GM23338 (cell line): ENCODE results near the gene SETSIP. TPM values are rescaled to one million over a fixed set of nuclear protein-coding genes. Genes with fewer than 3 reads are reported as not detected.

Experiments
- ATAC-seq: fragments of 200-7000 bp; cut with Tn5 transposase; 3 replicates; pipeline ENCODE4 v1.9.1; 2020
- DNase-seq: peaks from one replicate; pipeline ENCODE4 v3.0.0-alpha.2; 2015; ENCODE audit warnings: low spot score
- H2AFZ ChIP-seq: fragments of 200-600 bp; sonication (generic); 2 replicates; pipeline ENCODE4 v1.8.0; 2016; ENCODE audit warnings: antibody characterized with exemption, mild to moderate bottlenecking, moderate library complexity
- H3F3A ChIP-seq: fragments of 200-600 bp; sonication (generic); replicated peaks from 2 replicates; pipeline ENCODE4 v1.8.0; 2017; ENCODE audit warnings: antibody characterized with exemption, mixed run types, low read depth
- H3K27ac ChIP-seq: fragments of 200-600 bp; sonication (generic); 2 replicates; pipeline ENCODE4 v1.6.1; 2016; ENCODE audit warnings: low read depth
- H3K27me3 ChIP-seq: fragments of 200-600 bp; sonication (generic); 2 replicates; pipeline ENCODE4 v1.8.0; 2016; ENCODE audit warnings: mild to moderate bottlenecking, mixed run types, moderate library complexity; ENCODE audit not compliant: insufficient read depth
- H3K36me3 ChIP-seq: fragments of 200-600 bp; sonication (generic); 2 replicates; pipeline ENCODE4 v1.8.0; 2016; ENCODE audit warnings: mild to moderate bottlenecking; ENCODE audit not compliant: insufficient read depth
- H3K4me1 ChIP-seq: fragments of 200-600 bp; sonication (generic); 2 replicates; pipeline ENCODE4 v1.8.0; 2016; ENCODE audit warnings: mild to moderate bottlenecking, moderate library complexity; ENCODE audit not compliant: insufficient read depth
- H3K4me2 ChIP-seq: fragments of 200-600 bp; sonication (generic); 2 replicates; pipeline ENCODE4 v1.7.1; 2017; ENCODE audit warnings: mixed run types
- H3K4me3 ChIP-seq: fragments of 200-600 bp; sonication (generic); 2 replicates; pipeline ENCODE4 v1.6.1; 2016; ENCODE audit warnings: mixed run types
- H3K79me2 ChIP-seq: fragments of 200-600 bp; sonication (generic); replicated peaks from 2 replicates; pipeline ENCODE4 v1.8.0; 2017; ENCODE audit warnings: mild to moderate bottlenecking; ENCODE audit not compliant: insufficient read depth
- H3K9me2 ChIP-seq: fragments of 200-600 bp; sonication (generic); 2 replicates; pipeline ENCODE4 v1.8.0; 2017; ENCODE audit not compliant: insufficient read depth
- H4K20me1 ChIP-seq: fragments of 200-600 bp; sonication (generic); replicated peaks from 2 replicates; pipeline ENCODE4 v1.8.0; 2017; ENCODE audit warnings: mild to moderate bottlenecking; ENCODE audit not compliant: insufficient read depth
- H3K27ac Mint-ChIP-seq: 2 replicates; pipeline ENCODE4 v1.8.0; 2020; ENCODE audit warnings: inconsistent platforms, mild to moderate bottlenecking, moderate library complexity, mixed read lengths
- H3K27me3 Mint-ChIP-seq: 3 replicates; pipeline ENCODE4 v1.8.0; 2022; ENCODE audit warnings: low read depth, mild to moderate bottlenecking, moderate library complexity, mixed read lengths, inconsistent platforms; ENCODE audit not compliant: insufficient read depth, poor library complexity
- H3K36me3 Mint-ChIP-seq: 3 replicates; pipeline ENCODE4 v1.8.0; 2021; ENCODE audit warnings: low read depth, mild to moderate bottlenecking, inconsistent platforms, moderate library complexity, mixed read lengths
- H3K4me1 Mint-ChIP-seq: 3 replicates; pipeline ENCODE4 v1.8.0; 2020; ENCODE audit warnings: mild to moderate bottlenecking, inconsistent platforms, mixed read lengths
- H3K4me3 Mint-ChIP-seq: 3 replicates; pipeline ENCODE4 v1.8.0; 2021; ENCODE audit warnings: moderate library complexity, mild to moderate bottlenecking, inconsistent platforms, mixed read lengths
- H3K9me3 Mint-ChIP-seq: 3 replicates; pipeline ENCODE4 v1.8.0; 2020; ENCODE audit warnings: moderate library complexity, mild to moderate bottlenecking, inconsistent platforms, mixed read lengths
- CREB1 ChIP-seq: fragments of 250-450 bp; sonication (Bioruptor Pico); IDR thresholded peaks from 2 replicates; pipeline ENCODE4 v1.5.0; 2020; ENCODE audit warnings: low read depth, mild to moderate bottlenecking, moderate library complexity
- CTCF ChIP-seq, 2 experiments: fragments of 200-600 bp in 1 of 2; sonication (generic) in 1 of 2; conservative IDR thresholded peaks; 2 replicates each; pipeline versions ENCODE4 v1.5.1 to v1.6.1; 2016 to 2017; ENCODE audit warnings: antibody characterized with exemption in 2 of 2, low read depth in 2 of 2, mild to moderate bottlenecking in 2 of 2, moderate library complexity in 1 of 2
- ETS1 ChIP-seq: IDR thresholded peaks from 2 replicates; pipeline ENCODE4 v1.6.1; 2016; ENCODE audit warnings: antibody characterized with exemption
- EZH2phosphoT487 ChIP-seq: fragments of 200-600 bp; sonication (generic); IDR thresholded peaks from one replicate; pipeline ENCODE4 v1.8.1; 2018; ENCODE audit warnings: antibody characterized with exemption; ENCODE audit not compliant: unreplicated experiment
- JUNB ChIP-seq: IDR thresholded peaks from one replicate; pipeline ENCODE4 v1.6.1; 2016; ENCODE audit warnings: antibody characterized with exemption; ENCODE audit not compliant: unreplicated experiment
- NANOG ChIP-seq: IDR thresholded peaks from 2 replicates; pipeline ENCODE4 v1.6.1; 2016; ENCODE audit warnings: antibody characterized with exemption, borderline replicate concordance
- POLR2AphosphoS5 ChIP-seq: IDR thresholded peaks from 2 replicates; pipeline ENCODE4 v1.6.1; 2016; ENCODE audit warnings: antibody characterized with exemption, low read depth
- REST ChIP-seq: IDR thresholded peaks from one replicate; pipeline ENCODE4 v1.6.1; 2018; ENCODE audit warnings: antibody characterized with exemption; ENCODE audit not compliant: unreplicated experiment
- STAT1 ChIP-seq: IDR thresholded peaks from one replicate; pipeline ENCODE4 v1.6.1; 2016; ENCODE audit warnings: antibody characterized with exemption; ENCODE audit not compliant: unreplicated experiment
- ZNF114 ChIP-seq: fragments of 250-450 bp; sonication (Bioruptor Pico); IDR thresholded peaks from 2 replicates; pipeline ENCODE4 v1.5.0; 2020; ENCODE audit warnings: mild to moderate bottlenecking, moderate library complexity
- ZNF331 ChIP-seq: fragments of 250-450 bp; sonication (Bioruptor Pico); IDR thresholded peaks from 2 replicates; pipeline ENCODE4 v1.5.0; 2020; ENCODE audit warnings: low read depth, mild to moderate bottlenecking, moderate library complexity
- ZNF462 ChIP-seq: fragments of 250-450 bp; sonication (Bioruptor Pico); IDR thresholded peaks from 2 replicates; pipeline ENCODE4 v1.5.0; 2020; ENCODE audit warnings: mild to moderate bottlenecking, moderate library complexity
- polyA plus RNA-seq: library from polyadenylated mRNA; unstranded; fragments of >200 nt; fragmentation: Nextera tagmentation; extraction: Ambion mirVana; gene quantifications from 2 replicates; pipeline ENCODE4 v1.2.1, GENCODE V29; 2016
- total RNA-seq: library from RNA; depleted of rRNA; stranded (reverse); fragments of >200 nt; shearing (Covaris generic); gene quantifications from 2 replicates; pipeline ENCODE4 v1.2.3, GENCODE V29; 2014

SETSIP gene
- total and polyA plus RNA-seq, 2 experiments from 2014 or later = 0.92 to 0.94 TPM

- TF ChIP-seq CREB1 (CRISPR knock-in tag) = no peak
- TF ChIP-seq EZH2phosphoT487 = no peak
- no peak for TF ChIP-seq JUNB
These were observed 29.3 kb downstream of the SETSIP start (continued) for GRCh38 chr1:92045766-92046495.

- no peak overlapping the region for H3K27ac Mint-ChIP-seq
- Histone ChIP-seq H3K4me1 (no peaks in the 10 kb centered on the region), H3K9me2 (no peaks in the 10 kb centered on the region), H3K36me3 (no peaks in the 10 kb centered on the region), H3K4me3 (no peak overlapping the region), H3F3A (no peaks in the 10 kb centered on the region), H2AFZ (no peak overlapping the region), H3K27ac (no peak overlapping the region), H3K27me3 (no peaks in the 10 kb centered on the region), H4K20me1 (no peaks in the 10 kb centered on the region), H3K79me2 (no peaks in the 10 kb centered on the region), H3K4me2 (no peak overlapping the region)
- no peaks in the 10 kb centered on the region for H3K9me3 Mint-ChIP-seq
- H3K4me3 Mint-ChIP-seq = no peak overlapping the region
- peak; percentile 30 for DNase-seq
- H3K36me3 Mint-ChIP-seq = no peaks in the 10 kb centered on the region
- ATAC-seq = peak; percentile 70
- H3K27me3 Mint-ChIP-seq = peaks cover 1% of the 10 kb centered on the region
- H3K4me1 Mint-ChIP-seq = no peaks in the 10 kb centered on the region
- no peak for TF ChIP-seq ZNF462 (CRISPR knock-in tag)
- TF ChIP-seq JUNB = no peak
- TF ChIP-seq ZNF114 (CRISPR knock-in tag) = no peak
- no peak for TF ChIP-seq STAT1
- TF ChIP-seq REST = no peak
- no peak for TF ChIP-seq EZH2phosphoT487
- TF ChIP-seq CREB1 (CRISPR knock-in tag) = no peak
- no peak for TF ChIP-seq NANOG
- no peak for TF ChIP-seq ETS1
- TF ChIP-seq CTCF (conservative IDR thresholded peaks at IDR 0.05; ENCODE audit: low read depth in 2 of 2) = no peak
- TF ChIP-seq ZNF331 (CRISPR knock-in tag) = no peak
- no peak for TF ChIP-seq POLR2AphosphoS5
These were observed 31.6 kb downstream of the SETSIP start for GRCh38 chr1:92043621-92044020.
